SW480 (cell line): ENCODE results near the gene PPY.
"Not testable (repeated sequence)": the region's sequence is repeated elsewhere in the genome, so short reads cannot be mapped to it uniquely, and the experiment has no call there.

Source experiments
- DNase-seq: peaks from one replicate; pipeline ENCODE4 v3.0.0-alpha.2; 2016; ENCODE audit warnings: low spot score

PPY gene, protein sequence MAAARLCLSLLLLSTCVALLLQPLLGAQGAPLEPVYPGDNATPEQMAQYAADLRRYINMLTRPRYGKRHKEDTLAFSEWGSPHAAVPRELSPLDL

GRCh38 chr17:43942051-43942685 lies at the start of gene PPY:
PPY (minus strand) TSS chr17:43942476; CDS start chr17:43941654, 822 bp downstream.
- DNase-seq = no peak

- no peak for DNase-seq
Observed at GRCh38 chr17:43988301-43988700, 46.0 kb upstream of the PPY start.

DNA sequence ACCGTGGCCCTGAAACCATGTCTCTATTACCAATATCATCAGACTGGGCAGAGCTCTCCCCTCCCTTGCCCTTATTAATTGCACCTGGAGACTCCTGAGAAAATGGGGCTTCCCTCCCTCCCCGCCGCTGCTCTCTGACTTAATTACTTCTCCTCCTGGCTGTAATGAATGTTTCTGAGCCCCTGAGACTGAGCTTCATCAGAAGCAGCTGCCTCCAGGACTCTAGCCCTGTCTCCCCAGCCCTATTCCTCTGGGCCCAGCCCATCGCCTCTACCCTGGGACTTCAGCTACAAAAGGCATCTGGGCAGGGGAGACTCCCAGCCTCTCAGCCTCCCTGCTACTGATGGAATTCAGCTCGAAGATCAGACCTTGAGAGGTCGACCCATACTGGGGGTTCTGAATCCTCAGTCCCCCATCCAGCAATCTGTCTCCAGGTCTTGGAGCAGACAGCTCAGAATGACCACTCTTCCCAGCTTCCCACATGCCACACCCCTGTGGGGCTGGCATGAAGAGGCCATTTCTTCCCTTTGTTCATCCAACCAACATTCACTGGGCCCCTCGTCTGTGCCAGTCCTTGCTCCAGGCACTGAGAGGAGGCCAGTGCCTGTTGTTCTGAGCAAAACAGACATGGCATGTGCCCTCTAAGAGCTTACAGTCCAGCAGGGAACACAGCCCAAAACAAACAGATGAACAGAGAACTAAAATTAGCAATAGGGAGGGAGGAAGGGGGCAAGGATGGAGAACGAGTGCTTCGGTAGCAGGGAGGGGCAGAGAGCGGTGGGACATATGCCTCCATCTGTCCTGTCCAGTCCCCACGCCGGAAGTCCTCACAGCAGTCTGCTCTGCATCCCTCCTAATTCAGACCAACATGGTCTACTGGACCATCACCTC lies 45.1 kb upstream of the PPY start:
- DNase-seq = no peak

DNA sequence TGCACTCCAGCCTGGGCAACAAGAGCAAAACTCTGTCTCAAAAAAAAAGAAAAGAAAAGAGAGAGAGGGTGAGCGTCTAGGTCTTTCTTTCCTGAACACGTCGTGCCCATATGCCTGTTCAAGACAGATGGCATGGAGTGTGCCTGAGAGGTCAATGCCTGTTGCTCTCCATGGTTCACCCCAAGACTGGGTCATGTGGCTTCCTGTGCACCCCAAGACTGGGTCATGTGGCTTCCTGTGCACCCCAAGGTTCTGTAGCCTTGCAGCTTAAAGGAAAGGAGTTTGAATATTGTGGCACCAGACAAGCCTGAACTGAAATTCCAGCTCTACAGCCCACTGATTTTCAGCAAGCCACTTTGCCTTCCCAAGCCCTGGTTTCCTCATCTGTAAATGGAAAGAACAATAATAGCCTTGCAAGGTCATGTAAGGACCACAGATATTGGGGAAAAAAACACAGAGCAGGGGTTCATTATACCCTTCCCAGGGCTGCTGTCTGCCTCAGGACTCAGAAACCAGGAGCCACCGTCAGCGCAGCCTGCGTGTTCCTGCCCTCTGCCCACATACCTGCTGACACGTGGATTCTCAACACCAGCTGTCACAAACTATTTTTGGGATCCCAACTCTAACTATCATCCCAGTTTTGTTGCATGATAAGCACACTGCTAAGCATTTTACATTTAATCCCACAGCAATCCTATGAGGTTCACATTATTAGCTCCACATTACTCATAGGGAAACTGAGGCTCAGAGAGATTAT lies 44.1 kb upstream of the PPY start:
- DNase-seq = no peak

DNA sequence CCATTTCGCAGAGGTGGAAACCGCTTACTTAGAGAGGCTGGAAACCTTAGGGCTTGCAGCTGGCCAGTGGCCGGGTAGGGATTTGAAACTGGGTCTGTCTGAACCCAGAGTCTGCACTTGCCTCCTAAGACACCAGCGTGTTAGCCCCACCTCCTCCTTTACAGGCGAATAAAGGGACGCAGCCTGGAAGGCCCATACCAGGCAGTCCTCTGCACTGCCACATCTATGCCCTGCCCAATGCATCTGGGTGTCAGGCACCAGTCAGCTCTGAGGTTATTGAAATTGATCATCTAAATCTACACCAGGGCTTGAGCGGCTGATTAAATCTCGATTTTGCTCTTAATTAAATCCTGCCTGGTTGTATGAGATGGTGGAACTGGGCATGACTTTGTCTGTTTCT lies 42.2 kb upstream of the PPY start:
- DNase-seq = no peak

- DNase-seq = no peak
Observed at GRCh38 chr17:43983515-43984411, 41.5 kb upstream of the PPY start.

DNA sequence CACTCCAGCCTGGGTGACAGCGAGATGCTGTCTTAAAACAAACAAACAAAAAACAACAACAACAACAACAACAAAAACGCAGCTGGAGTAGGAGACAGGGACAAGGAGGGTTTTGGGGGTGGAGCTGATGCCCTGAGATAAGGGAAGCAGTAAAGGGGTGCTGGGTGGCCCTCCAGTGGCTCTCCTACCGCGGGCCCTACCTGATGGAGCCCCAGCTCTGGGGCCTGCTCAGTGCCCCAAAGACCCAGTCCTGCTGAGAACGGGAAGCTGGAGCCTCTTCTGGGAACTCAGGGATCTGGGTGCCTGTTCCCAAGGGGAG lies 40.9 kb upstream of the PPY start:
- no peak for DNase-seq

- no peak for DNase-seq
Observed at GRCh38 chr17:43982171-43982570, 39.9 kb upstream of the PPY start.

DNA sequence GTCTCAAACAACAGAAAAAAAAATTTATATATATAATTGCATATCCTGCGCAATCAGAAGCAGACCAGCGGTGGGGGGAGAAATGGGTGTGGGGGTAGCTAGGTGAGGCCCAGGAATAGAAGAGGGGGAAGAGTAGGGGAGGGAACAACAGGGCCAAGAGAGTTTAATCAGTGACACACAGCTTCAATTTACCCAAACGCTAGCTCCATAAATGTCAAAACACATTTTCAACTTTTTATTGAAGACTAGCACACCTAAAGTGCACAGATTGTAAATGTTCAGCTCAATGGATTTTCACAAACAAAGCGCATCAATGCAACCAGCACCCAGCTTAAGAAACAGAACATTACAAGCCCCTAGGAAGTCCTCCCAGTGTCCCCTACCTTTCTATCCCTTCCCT lies 37.4 kb upstream of the PPY start:
- no peak for DNase-seq

GRCh38 chr17:43979011-43979410 lies 36.7 kb upstream of the PPY start:
- no peak for DNase-seq

DNA sequence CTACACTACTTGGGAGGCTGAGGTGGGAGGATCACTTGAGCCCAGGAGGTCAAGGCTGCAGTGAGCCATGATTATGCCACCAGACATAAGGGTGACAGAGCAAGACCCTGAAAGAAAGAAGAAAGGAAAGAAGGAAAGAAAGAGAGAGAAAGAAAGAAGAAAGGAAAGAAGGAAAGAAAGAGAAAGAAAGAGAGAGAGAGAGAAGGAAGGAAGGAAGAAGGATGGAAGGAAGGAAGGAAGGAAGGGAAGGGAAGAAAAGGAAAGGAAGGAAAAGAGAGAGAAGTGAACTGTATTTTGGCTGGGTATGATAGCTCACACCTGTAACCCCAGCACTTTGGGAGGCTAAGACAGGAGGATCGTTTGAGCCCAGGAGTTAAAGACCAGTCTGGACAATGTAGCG lies 35.8 kb upstream of the PPY start:
- DNase-seq = no peak

- DNase-seq = no peak
Observed at GRCh38 chr17:43976963-43977837, 34.9 kb upstream of the PPY start.

- no peak for DNase-seq
Observed at GRCh38 chr17:43975898-43976297, 33.6 kb upstream of the PPY start.

GRCh38 chr17:43974382-43975266 lies 32.3 kb upstream of the PPY start:
- DNase-seq = no peak

- not testable (repeated sequence) for DNase-seq
Observed at GRCh38 chr17:43972444-43973212, 30.4 kb upstream of the PPY start.

- not testable (repeated sequence) for DNase-seq
Observed at GRCh38 chr17:43971436-43971835, 29.2 kb upstream of the PPY start.

DNA sequence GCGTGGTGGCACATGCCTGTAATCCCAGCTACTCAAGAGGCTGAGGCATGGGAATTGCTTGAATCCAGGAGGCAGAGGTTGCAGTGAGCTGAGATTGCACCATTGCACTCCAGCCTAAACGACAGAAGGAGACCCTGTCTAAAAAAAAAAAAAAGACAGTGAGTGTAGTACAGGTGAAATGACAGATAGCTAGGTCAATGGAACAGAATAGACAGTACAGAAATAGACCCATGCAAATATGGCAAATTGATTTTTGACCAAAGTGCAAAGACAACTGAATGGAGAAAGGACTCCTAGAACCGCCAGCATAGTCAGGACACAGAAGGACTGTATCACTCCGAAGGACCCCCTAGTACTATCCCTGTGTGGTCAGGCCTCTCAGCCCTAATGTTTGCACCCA lies 28.1 kb upstream of the PPY start:
- DNase-seq = no peak

DNA sequence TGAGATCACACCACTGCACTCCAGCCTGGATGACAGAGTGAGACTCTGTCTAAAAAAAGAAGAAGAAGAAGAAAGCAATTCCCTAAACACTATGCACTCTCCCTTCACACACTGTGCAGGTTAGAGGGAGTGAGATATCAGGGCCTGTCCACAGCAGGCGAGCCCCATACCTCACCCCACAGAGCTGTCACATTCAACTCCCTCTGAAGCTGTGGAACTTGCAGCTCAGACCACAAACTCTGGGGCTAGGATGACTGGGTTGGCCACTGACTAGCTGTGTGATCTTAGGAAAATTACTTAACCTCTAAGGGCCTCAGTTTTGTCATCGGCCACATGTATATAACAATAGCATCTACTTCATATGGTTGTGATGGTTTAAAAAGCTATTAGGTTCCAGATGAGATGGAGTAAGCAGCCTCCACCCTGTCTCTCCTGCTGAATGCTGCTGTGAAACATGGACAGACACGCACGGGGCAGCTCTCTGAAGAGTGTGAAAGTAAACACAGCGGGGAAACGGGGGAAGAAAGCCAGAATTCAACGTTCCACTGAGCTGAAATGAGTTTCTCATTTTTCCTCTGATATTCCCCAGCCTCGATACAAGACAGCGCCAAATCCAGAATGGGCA lies 25.1 kb upstream of the PPY start:
- DNase-seq = no peak
